ENCODE measurements around the gene SLC7A7. TPM values are rescaled to one million over a fixed set of nuclear protein-coding genes. Genes with fewer than 3 reads are reported as not detected.

The SLC7A7 gene
- total and polyA plus RNA-seq, 9 of the 15 experiments (the other 6 are each of a cell fraction or from before 2014, with no cell fraction given): 0.07 to 0.68 (median 0.41) TPM

DNA sequence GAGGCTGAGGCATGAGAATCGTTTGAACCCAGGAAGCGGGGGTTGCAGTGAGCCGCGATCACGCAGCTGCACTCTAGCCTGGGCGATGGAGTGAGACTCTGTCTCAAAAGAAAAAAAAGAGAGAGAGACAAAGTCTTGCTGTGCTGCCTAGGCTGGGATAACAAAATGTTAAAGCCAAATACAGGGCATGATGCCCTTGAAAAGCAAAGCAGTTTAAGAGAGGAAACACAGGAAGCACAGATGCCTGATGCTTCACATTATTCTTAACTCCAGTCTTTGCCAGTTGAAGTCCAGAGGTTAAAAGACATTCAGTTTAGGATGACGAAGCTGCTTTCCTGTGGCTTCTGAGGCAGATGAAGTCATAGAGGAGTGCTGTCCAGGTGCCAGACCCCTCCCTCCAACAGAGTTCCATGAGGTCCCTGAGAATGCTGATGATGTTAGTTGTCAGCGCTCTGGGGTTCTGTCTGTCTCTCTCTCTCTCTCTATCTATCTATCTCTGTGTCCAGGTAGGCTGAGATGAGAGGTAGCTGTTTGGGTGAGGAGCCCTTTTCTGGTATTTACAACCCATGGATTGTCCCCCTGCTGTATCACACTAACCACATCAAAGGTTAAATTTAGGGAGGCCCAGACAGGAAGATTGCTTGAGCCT lies 9.6 kb upstream of the SLC7A7 start:
- H3K27ac ChIP-seq (ENCODE audit: extremely low read depth, low read depth, low read length): peak overlapping the region; percentile 79
- POLR2A ChIA-PET: interaction anchor here (0.7 to 1.4 kb wide), 8 partner anchors 12 to 264 kb away, joined by 3 to 8 read pairs (median 4); partner anchors contain the start of genes LRP10 and RBM23
- peaks cover 18 to 25% of the 10 kb centered on the region in 2 experiments; a peak in 4 of 5 replicates for H3K4me1 ChIP-seq (replicated peaks in 1 of 2; ENCODE audit: control insufficient read depth in 2 of 2, insufficient read depth in 2 of 2, low read length in 2 of 2)
- peak overlapping the region; percentile 72 for H3K4me2 ChIP-seq (ENCODE audit: insufficient read depth, low read length)
- no peaks in the 10 kb centered on the region for H3K9me1 ChIP-seq (ENCODE audit: control insufficient read depth, insufficient read depth, low read length)
- H3K4me3 ChIP-seq: no peak overlapping the region
- peaks cover 2% of the 10 kb centered on the region for H3K79me2 ChIP-seq (ENCODE audit: control insufficient read depth, insufficient read depth, low read length)
- CTCF ChIA-PET (ENCODE audit: low intra/inter-chr PET ratio): interaction anchor here (4.2 kb wide), 1 partner anchor 29 kb away, joined by 44 read pairs; no protein-coding TSS in a partner anchor
- in situ Hi-C loops (cut with MboI): no loop called here
- ATAC-seq (peak; percentile 81), DNase-seq (ENCODE audit: extremely low read depth in 1 of 4, low spot score in 3 of 4) (peak; percentile 75 to 90 (median 78)), FAIRE-seq (peak; percentile 98)
- no peaks in the 10 kb centered on the region; the same call in 1 of the 2 replicates for H3K9me3 ChIP-seq (replicated peaks; ENCODE audit: control insufficient read depth, insufficient read depth, low read depth, low read length)
- no peaks in the 10 kb centered on the region for H4K20me1 ChIP-seq (replicated peaks; ENCODE audit: control insufficient read depth, insufficient read depth, low read length)
- TSS peak; percentile 89 for BruUV-seq (replicated peaks)
- peak overlapping the region; percentile 89 for H2AFZ ChIP-seq (ENCODE audit: low read depth, low read length)
- peak overlapping the region; percentile 45 to 63; a peak in 3 of 4 replicates for H3K9ac ChIP-seq (ENCODE audit: insufficient read depth in 1 of 2, low read depth in 2 of 2, low read length in 2 of 2)
- no peaks in the 10 kb centered on the region for H3K27me3 ChIP-seq (ENCODE audit: control insufficient read depth in 2 of 2, insufficient read depth in 2 of 2, low read length in 2 of 2)
- intact Hi-C loops (cut with micrococcal nuclease): loop anchor here (5.0 kb wide), 1 partner anchor 47 kb away; the partner anchor contains the start of gene LRP10
- WGBS (ENCODE audit: insufficient coverage, low coverage, missing lambda C conversion rate): 10% methylated on average over 8 of the region's 8 CpGs
- no peaks in the 10 kb centered on the region for H3K36me3 ChIP-seq (ENCODE audit: control insufficient read depth, insufficient read depth, low read length)
- TF ChIP-seq BHLHE40 (IDR thresholded peaks at IDR 0.05; ENCODE audit: low read length) (peak; percentile 20; the same call in 1 of the 2 replicates), SMARCE1 (IDR thresholded peaks at IDR 0.05) (peak; percentile 62; the same call in 1 of the 2 replicates), MCM5 (IDR thresholded peaks at IDR 0.05; ENCODE audit: low read depth) (no peak), L3MBTL2 (IDR thresholded peaks at IDR 0.05) (peak; percentile 68), TCF3 (CRISPR knock-in tag; IDR thresholded peaks at IDR 0.05) (peak; percentile 41; the same call in 1 of the 2 replicates), TAF9B (IDR thresholded peaks at IDR 0.05; ENCODE audit: partially characterized antibody) (peak; percentile 48), MYC (IDR thresholded peaks at IDR 0.05; ENCODE audit: low read depth, low read length) (peak; percentile 78), MYC (CRISPR knock-in tag; IDR thresholded peaks at IDR 0.05; ENCODE audit: borderline replicate concordance, low read depth) (no peak), ZBTB17 (CRISPR knock-in tag; IDR thresholded peaks at IDR 0.05) (0 out of 2 replicates have a peak, but pooled peaks have one; percentile 37), TBP (optimal IDR thresholded peaks at IDR 0.05; ENCODE audit: low read depth, low read length) (peak; percentile 50), ZNF584 (CRISPR knock-in tag; IDR thresholded peaks at IDR 0.05; ENCODE audit: low read depth) (0 out of 2 replicates have a peak, but pooled peaks have one; percentile 27), NCOA1 (IDR thresholded peaks at IDR 0.05; ENCODE audit: low read depth) (peak; percentile 54; the same call in 1 of the 2 replicates), ZFX (CRISPR knock-in tag; IDR thresholded peaks at IDR 0.05) (peak; percentile 54), MEIS2 (IDR thresholded peaks at IDR 0.05; ENCODE audit: partially characterized antibody) (peak; percentile 71), DMBX1 (CRISPR knock-in tag; IDR thresholded peaks at IDR 0.05; ENCODE audit: borderline replicate concordance) (peak; percentile 13; the same call in 1 of the 2 replicates), JUND (IDR thresholded peaks at IDR 0.05; ENCODE audit: borderline replicate concordance, low read depth, low read length) (peak; percentile 85), JUND (tag; IDR thresholded peaks at IDR 0.05; ENCODE audit: borderline replicate concordance, low read depth, low read length) (peak; percentile 92; the same call in 2 of the 3 replicates), CBFA2T3 (IDR thresholded peaks at IDR 0.05) (peak; percentile 41; the same call in 1 of the 2 replicates), HNRNPLL (IDR thresholded peaks at IDR 0.05; ENCODE audit: low read depth, low read length, poor library complexity, severe bottlenecking) (no peak), ZNF165 (CRISPR knock-in tag; IDR thresholded peaks at IDR 0.05; ENCODE audit: borderline replicate concordance) (no peak)
- TF ChIP-seq, protein P1, sequence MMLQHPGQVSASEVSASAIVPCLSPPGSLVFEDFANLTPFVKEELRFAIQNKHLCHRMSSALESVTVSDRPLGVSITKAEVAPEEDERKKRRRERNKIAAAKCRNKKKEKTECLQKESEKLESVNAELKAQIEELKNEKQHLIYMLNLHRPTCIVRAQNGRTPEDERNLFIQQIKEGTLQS (IDR thresholded peaks at IDR 0.05): peak; percentile 85
- TF ChIP-seq, protein P1 (CRISPR knock-in tag; conservative IDR thresholded peaks at IDR 0.05): no peak
